GDM1 (cell line): ENCODE data around the gene MMP21.

ENCODE experiments used
- DNase-seq: peaks from one replicate; lab custom pipeline; 2025; lab: John Stamatoyannopoulos, UW

The MMP21 gene

GRCh38 chr10:125792342-125793300 is 17.0 kb upstream of the MMP21 start:
- DNase-seq: no peak

DNA sequence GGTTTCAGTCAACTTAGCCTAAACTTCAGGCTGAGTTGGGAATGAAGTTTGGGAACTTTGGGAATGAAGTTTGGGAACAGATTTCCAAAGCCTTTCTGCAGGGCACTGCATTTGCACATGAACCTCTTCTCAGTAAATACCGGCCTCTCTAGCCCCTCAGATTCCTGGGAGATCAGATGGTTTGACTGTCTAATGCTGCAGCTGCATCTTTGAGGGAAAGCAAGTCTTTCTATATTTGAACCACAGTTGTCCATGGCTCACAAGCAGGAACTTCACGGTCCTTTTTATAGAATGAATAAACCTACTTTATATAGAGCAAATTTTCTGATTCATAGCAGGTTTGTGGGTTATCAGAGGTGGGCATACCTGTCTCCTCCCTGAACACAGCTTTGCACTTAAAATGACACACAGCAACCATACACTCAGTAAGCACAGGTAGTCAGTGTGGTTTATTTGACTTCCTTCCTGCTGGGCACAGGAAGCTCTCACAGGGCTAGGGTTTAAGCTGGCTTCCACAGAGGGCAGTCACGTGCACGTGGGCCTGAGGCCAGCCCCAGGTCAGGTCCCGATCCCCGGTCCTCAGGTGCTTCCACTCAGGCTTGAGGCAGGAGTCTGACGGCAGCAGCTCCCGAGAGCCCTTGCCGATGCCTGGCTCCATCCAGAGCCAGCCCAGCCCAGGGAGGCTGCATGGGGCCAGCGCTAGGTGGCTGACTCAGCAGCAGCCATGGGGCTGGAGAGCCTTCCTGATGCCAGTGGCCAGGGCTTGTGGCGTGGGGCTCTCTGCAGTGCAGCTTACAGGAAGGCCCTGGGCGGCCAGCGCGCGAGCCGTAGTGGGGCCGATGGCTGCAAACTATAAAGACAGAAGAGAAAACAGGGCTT is 12.8 kb upstream of the MMP21 start:
- no peak for DNase-seq

- DNase-seq: no peak
Measured at GRCh38 chr10:125785791-125786190, 10.2 kb upstream of the MMP21 start.

- no peak for DNase-seq
Measured at GRCh38 chr10:125783957-125784356, 8.3 kb upstream of the MMP21 start.

- no peak for DNase-seq
Measured at GRCh38 chr10:125783408-125783807, 7.8 kb upstream of the MMP21 start.

DNA sequence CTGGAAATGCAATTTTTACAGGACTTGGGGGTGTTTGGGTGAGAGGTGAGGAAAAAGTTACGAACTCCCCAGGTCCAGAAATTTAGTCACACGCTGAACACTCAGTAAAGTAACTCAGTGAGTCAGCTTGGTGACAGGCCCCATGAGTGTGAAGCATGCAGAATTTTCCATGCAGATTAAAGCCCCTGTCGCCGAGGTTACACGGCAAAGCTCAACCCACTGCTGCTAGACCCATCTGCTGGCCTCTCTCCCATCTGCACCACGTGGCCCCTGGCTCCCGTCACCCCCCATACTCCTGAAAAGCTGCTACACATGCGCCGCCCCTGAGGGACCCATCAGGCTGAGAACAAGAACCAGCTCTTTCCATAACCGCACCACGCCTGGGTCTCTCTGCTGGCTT is 7.0 kb upstream of the MMP21 start:
- DNase-seq: no peak

DNA sequence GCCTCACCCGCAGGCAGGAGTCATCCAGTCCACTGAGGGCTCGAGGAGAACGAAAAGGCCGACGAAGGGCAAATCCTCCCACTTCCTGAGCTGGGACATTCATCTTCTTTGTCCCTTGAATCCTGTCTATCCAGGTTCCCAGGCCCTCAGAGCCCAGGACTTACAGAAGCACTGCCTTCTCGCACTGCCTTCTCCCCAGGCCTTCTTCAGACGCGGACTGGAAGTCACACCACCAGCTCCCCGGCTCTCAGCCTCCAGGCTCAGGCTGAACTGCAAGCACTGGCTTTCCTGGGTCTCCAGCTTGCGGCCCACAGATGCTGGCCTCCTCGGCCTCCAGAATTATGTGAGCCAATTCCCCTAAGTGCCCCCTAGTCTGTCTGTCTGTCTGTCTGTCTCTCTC is 6.4 kb upstream of the MMP21 start:
- no peak for DNase-seq

- DNase-seq: no peak
Measured at GRCh38 chr10:125781374-125781773, 5.8 kb upstream of the MMP21 start.

DNA sequence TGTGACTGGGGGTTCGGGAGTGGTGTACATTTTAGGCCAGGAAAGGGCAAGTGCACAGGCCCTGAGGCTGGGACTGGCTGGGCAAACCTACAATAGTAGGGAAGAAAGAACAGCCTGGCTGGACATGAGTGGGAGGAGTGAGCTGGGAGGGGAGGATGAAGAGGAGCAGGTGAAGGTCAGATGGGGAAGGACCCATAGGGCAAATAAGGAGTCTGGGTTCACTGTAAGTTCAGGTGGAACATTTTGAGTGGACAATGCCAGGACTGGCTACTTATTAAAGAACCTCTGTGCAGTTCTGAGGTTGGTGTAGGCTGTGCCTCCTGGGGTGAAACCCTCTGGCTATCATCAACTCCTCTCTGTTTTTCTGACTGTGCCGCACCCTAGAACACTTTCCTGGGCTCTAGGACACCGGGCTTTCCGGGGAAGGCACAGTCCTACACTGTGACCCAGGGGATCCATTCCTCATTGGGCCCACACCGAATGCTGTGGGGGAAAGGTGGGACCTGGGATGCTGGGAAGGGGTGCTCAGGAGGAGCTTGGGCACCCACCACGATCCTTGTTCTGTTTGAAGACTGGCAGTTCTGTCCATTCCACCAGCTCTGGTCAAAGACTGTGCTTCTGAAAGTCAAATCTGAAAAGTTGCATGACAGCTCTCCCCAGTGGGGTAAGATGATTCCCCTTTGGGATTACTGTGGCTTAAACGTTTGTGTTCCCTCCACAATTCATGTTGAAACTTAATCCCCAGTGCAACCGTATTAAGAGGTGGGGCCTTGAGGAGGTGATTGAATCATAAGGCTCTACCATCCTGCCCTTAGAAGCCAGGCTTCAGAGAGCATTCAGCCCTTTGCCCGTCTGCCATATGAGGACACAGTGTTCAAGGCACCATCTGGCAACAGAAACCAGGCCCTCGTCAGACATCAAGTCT is 4.0 kb upstream of the MMP21 start:
- DNase-seq: no peak

DNA sequence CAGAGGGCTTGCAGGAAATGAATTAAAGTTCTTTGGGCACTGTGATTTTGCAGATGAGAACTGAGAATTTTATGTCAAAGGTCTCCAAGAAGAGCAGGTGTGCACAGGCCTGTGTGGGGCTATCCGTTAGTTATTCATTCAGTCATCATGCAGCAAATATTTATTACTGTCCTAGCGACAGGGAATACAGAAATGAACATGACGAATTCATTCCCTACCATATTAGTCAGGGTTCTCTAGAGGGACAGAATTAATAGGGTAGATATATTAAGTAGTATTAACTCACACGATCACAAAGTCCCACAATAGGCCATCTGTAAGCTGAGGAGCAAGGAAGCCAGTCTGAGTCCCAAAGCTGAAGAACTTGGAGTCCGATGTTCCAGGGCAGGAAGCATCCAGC is 2.9 kb upstream of the MMP21 start:
- DNase-seq: no peak

- no peak for DNase-seq
Measured at GRCh38 chr10:125777806-125778205, 2.2 kb upstream of the MMP21 start.

DNA sequence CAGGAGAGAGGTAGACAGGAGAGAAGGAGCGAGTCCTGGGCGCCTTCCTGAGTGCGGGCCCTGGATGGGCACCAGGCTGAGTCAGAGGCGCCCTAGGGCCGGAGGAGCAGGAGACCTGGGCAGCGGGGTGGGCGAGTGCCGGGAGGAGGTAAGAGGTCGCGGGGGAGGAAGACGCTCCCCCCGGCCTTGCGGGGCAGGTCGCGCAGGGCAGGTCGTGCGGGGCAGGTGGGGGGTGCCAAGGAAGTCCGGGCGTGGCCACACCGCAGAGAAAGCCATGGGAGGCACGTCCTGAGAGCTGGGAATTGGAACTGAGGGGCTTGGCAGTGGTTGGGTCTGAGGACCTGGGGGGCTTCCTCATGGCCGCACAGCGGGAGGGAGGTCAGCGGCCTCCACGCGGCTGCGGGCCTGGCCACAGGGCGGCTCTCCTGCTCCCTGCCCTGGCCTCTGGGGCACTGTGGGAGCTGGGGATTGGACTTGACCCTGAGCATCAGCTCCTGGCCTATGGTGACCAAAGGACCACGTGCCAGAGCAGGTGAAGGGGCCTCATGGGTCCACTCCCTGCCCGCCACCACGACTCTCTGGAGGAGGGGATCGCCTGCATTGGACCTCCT is 935 bp downstream of the MMP21 start:
- no peak for DNase-seq

DNA sequence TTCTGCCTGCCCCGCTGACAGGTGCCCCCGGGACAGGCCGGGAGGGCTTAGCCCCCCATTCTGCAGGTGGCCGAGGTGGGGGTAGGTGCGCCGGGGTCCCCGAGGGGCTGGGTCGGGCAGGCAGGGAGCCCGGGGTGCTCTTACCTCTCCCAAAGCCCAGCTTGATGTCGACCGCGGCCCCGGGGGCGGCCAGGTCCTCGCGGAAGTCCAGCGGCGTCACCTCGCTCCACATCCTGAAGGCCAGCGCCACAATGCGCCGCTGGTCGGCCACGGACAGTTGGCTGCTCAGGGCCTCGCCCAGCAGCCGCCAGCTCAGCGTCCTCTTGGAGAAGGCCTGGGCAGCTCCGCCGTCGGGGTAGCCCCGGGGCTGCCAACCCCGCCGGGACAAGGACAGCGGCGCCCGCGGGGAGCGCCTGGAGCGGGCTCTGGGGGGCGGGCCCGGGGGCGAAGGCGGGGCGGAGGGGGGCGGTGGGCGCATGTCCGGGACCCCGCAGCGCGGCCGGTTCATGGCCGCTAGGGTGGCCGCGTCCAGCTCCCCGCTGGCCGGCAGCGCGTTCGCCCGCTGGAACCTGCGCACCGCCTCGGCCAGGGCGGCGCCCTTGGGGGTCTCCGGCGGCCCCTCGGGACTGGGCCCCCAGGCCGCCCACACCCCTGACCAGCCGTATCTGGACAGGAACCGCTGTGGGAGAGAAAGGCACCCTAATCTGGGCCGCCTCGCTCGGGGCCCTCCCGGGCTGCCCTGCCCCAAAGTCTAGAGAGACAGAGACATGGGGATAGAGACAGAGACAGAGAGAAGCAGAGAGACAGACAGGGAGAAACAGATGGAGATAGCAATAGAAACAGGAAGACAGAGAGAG is 1.7 kb downstream of the MMP21 start:
- DNase-seq: no peak

GRCh38 chr10:125772864-125773180 is 2.8 kb downstream of the MMP21 start:
- no peak for DNase-seq

DNA sequence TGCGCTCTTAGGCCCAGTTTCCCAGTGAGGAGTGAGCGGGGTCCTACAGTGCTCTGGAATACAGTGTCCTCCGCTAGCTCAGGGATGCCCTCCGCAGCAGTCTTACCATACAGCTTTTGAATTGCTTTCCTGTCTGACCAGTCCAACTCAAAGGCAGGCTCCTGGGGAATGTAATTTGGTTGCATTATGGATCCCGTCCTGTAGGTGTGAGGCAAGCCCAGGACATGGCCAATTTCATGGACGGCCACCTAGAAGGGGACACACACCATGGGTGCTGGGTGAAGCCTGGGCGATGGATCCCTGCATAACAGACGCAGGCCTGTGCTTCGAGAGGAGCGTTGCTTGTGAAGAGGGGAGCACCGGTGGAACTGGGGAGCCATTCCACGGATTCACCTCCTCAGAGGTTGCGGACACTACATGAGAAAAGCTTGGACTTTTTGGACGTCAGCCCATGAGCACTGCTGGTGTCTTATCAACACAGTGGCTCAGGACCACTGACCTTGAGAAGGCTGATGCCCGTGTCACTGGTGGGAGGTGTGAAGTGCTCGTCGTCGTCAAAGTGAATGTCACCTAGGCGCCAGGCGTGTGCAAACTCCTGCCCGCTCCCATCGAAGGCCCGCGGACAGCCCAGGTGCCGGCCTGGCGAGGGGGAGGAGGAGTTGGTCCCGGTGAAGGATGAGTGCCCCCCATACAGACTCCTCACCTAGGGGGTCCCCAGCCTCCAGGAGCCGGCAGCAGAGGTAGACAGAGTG is 3.3 kb downstream of the MMP21 start:
- no peak for DNase-seq

- no peak for DNase-seq
Measured at GRCh38 chr10:125770844-125771243, 4.8 kb downstream of the MMP21 start.

- DNase-seq: no peak
Measured at GRCh38 chr10:125769175-125769574, 6.4 kb downstream of the MMP21 start.

DNA sequence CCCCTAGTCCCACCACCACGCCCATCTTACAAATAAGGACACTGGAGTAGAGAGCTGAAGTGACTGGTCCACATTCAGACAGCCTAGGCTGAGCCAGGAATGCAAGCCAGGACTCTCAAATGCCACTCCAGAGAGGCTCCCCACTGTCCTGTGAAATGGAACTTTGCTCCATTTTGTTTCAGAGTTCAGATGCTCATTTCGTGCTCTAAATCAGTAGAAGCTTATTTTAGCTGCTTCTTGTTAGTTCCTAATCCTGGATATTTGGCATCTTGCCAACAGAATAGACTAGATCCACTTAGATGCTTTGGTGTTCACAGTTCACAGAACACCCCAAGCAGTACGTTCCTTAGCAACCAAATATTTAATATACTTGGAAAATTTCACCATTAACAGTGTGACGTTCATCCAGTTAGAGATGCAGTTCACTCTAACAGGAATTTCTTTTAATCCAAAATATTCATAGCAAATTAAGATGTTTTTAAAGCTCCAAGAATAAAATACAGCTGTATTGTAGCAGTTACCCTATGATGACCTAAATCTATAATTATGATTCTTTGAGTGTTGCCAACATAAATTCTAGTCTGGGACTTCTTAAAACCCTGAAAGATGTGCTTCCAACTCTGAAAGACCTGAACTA is 7.3 kb downstream of the MMP21 start:
- DNase-seq: no peak

DNA sequence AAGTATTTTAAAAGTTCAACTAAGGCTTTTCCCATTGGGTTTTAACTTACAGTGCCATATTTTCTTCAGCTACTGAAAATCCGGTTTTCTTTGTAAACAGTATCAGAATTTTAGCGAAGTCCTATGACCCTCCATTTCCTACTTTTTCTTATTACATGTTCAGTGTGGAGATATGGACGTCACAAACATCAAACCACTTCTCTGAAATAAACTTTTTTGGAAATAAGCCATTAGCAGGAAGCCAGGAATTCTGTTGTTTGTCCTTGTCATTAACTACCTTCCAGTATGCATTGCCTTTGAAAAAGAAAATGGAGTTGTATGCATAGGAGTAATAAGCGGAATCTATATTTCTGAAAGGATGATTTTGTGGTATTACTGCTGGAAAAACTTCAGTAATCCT is 9.1 kb downstream of the MMP21 start:
- no peak for DNase-seq
